Muscle of back (tissue), 13 donors: ENCODE measurements around the gene KRTAP5-3. TPM values are rescaled to one million over a fixed set of nuclear protein-coding genes. Genes with fewer than 3 reads are reported as not detected.
"Not testable (repeated sequence)": the region's sequence is repeated elsewhere in the genome, so short reads cannot be mapped to it uniquely, and the experiment has no call there.

ENCODE experiments used
- DNase-seq, 3 donors: peaks; one replicate each; pipeline versions ENCODE4 v3.0.0 to v3.0.0-alpha.2; 2013
- long read RNA-seq, 9 donors: transcript quantifications; one replicate each; lab custom pipeline, GENCODE V29; 2026
- polyA plus RNA-seq, 10 donors: library from polyadenylated mRNA; unstranded; fragments of 120-200 nt; gene quantifications; one replicate each; pipeline ENCODE4 v1.2.1, GENCODE V29; 2013; ENCODE audit not compliant: insufficient read length in 10 of 10

The KRTAP5-3 gene
- polyA plus RNA-seq = not detected
- long read RNA-seq, donor 1, partial matches to known transcripts = 0 of 1 reads
- long read RNA-seq, donor 1, other reads (novel, unspliced or antisense) = 0 of 1 reads
- long read RNA-seq, donor 2 = 0 reads
- long read RNA-seq, donor 3 = 0 reads
- long read RNA-seq, donor 4 = 0 reads
- long read RNA-seq, donor 5 = 0 reads
- long read RNA-seq, donor 6 = 0 reads
- long read RNA-seq, donor 7 = 0 reads
- long read RNA-seq, donor 8 = 0 reads
- long read RNA-seq, donor 9 = 0 reads

- DNase-seq = no peak
Measured at GRCh38 chr11:1608363-1608762, at the start of gene KRTAP5-3. TSS of gene KRTAP5-3 (minus strand) at chr11:1608463. CDS start at chr11:1608385, 78 bp downstream.

GRCh38 chr11:1656670-1657069 is 48.4 kb upstream of the KRTAP5-3 start:
- no peak for DNase-seq

- no peak for DNase-seq
Measured at GRCh38 chr11:1656061-1656441, 47.8 kb upstream of the KRTAP5-3 start.

- DNase-seq = no peak
Measured at GRCh38 chr11:1655168-1656060, 47.2 kb upstream of the KRTAP5-3 start.

- peak in 1 of 3 donors; percentile 41 for DNase-seq
Measured at GRCh38 chr11:1654388-1655167, 46.3 kb upstream of the KRTAP5-3 start.

GRCh38 chr11:1653541-1654387 is 45.5 kb upstream of the KRTAP5-3 start:
- no peak for DNase-seq

- DNase-seq = peak in 2 of 3 donors; percentile 82 to 85
Measured at GRCh38 chr11:1652771-1653540, 44.7 kb upstream of the KRTAP5-3 start.

- no peak for DNase-seq
Measured at GRCh38 chr11:1652442-1652770, 44.1 kb upstream of the KRTAP5-3 start.

- no peak for DNase-seq
Measured at GRCh38 chr11:1652026-1652425, 43.8 kb upstream of the KRTAP5-3 start.

GRCh38 chr11:1651411-1651980 is 43.2 kb upstream of the KRTAP5-3 start:
- no peak for DNase-seq

GRCh38 chr11:1650918-1651262 is 42.6 kb upstream of the KRTAP5-3 start:
- DNase-seq = no peak

- DNase-seq = no peak
Measured at GRCh38 chr11:1650034-1650917, 42.0 kb upstream of the KRTAP5-3 start.

- no peak for DNase-seq
Measured at GRCh38 chr11:1648653-1649420, 40.6 kb upstream of the KRTAP5-3 start.

GRCh38 chr11:1647901-1648652 is 39.8 kb upstream of the KRTAP5-3 start:
- DNase-seq = no peak

GRCh38 chr11:1646540-1646939 is 38.3 kb upstream of the KRTAP5-3 start:
- DNase-seq = not testable (repeated sequence)

- DNase-seq = no peak
Measured at GRCh38 chr11:1645357-1645821, 37.1 kb upstream of the KRTAP5-3 start.

GRCh38 chr11:1644601-1645356 is 36.5 kb upstream of the KRTAP5-3 start:
- DNase-seq = no peak
